WI38 (cell line): ENCODE results near the gene FZR1.
"Not testable (repeated sequence)": the region's sequence is repeated elsewhere in the genome, so short reads cannot be mapped to it uniquely, and the experiment has no call there.

Experiments
- H3K4me3 ChIP-seq: 2 replicates; pipeline ENCODE4 v1.5.1; 2011; ENCODE audit warnings: low read depth, mild to moderate bottlenecking, control low read depth, low read length
- CTCF ChIP-seq: IDR thresholded peaks from 2 replicates; pipeline ENCODE4 v1.5.1; 2012; ENCODE audit warnings: low read depth, mild to moderate bottlenecking, control low read depth, low read length

The FZR1 gene

GRCh38 chr19:3526507-3527237 lies 20.6 kb downstream of the FZR1 start:
- H3K4me3 ChIP-seq = no peak overlapping the region
- no peak for TF ChIP-seq CTCF

- TF ChIP-seq CTCF = no peak
- H3K4me3 ChIP-seq = no peak overlapping the region
Observed at GRCh38 chr19:3527238-3527910, 21.3 kb downstream of the FZR1 start.

DNA sequence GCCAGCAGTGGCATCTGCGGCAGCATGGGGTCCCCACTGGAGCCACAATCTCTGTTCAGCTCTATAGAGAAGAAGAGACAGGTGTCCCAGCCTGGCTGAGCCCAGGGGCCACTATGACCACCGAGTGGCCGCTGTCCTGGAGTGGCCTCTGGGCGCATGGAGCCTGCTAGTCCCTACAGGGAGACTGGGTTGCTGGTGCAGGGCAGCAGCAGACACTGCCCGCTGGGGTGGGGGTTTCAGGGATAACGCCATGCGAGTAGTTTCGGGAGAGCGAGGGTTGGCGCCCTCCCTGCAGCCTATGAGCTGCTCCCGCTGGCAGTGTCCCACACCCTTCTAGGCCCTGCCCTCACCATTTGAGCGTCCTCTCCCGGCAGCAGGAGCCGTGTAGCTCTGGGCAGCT lies 22.0 kb downstream of the FZR1 start:
- no peak for TF ChIP-seq CTCF
- H3K4me3 ChIP-seq = no peak overlapping the region

GRCh38 chr19:3528539-3529211 lies 22.6 kb downstream of the FZR1 start:
- no peak for TF ChIP-seq CTCF
- H3K4me3 ChIP-seq = no peak overlapping the region

DNA sequence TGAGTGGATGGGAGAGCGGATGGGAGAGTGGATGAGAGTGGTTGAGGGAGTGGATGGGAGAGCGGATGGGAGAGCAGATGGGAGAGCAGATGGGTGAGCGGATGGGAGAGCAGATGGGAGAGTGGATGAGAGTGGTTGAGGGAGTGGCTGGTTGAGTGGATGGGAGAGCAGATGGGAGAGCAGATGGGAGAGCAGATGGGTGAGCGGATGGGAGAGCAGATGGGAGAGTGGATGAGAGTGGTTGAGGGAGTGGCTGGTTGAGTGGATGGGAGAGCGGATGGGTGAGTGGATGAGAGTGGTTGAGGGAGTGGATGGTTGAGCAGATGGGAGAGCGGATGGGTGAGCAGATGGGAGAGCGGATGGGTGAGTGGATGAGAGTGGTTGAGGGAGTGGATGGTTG lies 23.2 kb downstream of the FZR1 start:
- not testable (repeated sequence) for H3K4me3 ChIP-seq

DNA sequence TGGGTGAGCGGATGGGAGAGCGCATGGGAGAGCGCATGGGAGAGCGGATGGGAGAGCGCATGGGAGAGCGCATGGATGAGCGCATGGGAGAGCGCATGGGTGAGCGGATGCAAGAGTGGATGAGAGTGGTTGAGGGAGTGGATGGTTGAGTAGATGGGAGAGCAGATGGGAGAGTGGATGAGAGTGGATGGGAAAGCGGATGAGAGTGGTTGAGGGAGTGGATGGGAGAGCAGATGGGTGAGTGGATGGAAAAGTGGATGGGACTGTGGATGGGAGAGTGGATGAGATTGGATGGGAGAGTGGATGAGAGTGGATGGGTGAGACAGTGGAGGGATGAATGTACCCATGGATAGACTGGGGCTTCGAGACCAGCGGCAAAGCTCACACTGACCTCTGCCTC lies 24.3 kb downstream of the FZR1 start:
- no peak overlapping the region for H3K4me3 ChIP-seq
- TF ChIP-seq CTCF = no peak

- no peak for TF ChIP-seq CTCF
Observed at GRCh38 chr19:3531716-3532115, 25.6 kb downstream of the FZR1 start.

More at GRCh38 chr19:3531716-3532115, 25.6 kb downstream of the FZR1 start:
- H3K4me3 ChIP-seq = no peak overlapping the region
